HG02943 (cell line): Measurements from ENCODE around the gene TMPRSS6.

Experiments
- ATAC-seq: cut with Tn5 transposase; IDR thresholded peaks from one replicate; pipeline ENCODE4 v1.9.1; 2021; ENCODE audit warnings: mild to moderate bottlenecking, low read depth, moderate library complexity; ENCODE audit not compliant: unreplicated experiment

Gene TMPRSS6

GRCh38 chr22:37109242-37109917, at the start of gene TMPRSS6:
TMPRSS6 (minus strand) TSS chr22:37109713; CDS start chr22:37103417, 6,296 bp downstream.
- no peak for ATAC-seq

DNA sequence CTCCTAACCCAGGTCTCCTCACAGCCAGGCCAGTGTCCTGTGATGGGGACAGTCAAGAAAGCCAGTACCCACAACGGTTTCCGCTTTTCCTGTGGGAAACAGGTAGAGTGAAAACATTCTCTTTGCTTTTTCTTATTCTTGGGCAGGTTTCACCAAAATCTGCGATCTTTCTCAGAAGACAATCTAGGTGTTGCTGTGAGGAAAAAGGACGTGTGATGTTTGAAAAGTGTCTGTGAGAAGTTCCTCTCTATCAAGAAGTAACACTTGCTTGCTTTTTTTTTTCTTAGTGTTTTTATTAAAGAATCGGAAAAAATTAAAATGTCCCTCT, 49.4 kb upstream of the TMPRSS6 start:
- ATAC-seq = no peak

- no peak for ATAC-seq
Measured at GRCh38 chr22:37157516-37158285, 48.2 kb upstream of the TMPRSS6 start.

GRCh38 chr22:37156686-37157435, 47.3 kb upstream of the TMPRSS6 start:
- ATAC-seq = no peak

DNA sequence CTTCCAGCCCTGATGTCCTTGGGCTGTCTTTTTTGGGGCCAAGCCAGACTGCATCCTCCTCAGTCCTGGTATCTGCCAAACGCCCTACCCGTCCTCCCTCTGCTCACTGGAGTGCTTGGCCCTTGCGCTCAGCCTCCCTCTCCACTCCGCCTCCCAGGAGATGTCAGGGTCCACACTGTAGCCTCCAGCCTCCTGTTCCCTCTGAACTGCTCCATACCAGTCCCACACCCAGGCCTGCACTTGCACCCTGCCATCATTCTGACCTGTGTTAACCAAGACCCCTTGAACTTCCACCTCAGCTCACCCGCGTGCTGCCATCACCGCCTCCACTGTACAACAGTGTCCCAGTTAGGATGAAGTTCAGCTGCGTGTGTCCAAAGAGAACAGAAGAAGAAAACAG, 46.5 kb upstream of the TMPRSS6 start:
- no peak for ATAC-seq

- ATAC-seq = no peak
Measured at GRCh38 chr22:37154925-37155712, 45.6 kb upstream of the TMPRSS6 start.

DNA sequence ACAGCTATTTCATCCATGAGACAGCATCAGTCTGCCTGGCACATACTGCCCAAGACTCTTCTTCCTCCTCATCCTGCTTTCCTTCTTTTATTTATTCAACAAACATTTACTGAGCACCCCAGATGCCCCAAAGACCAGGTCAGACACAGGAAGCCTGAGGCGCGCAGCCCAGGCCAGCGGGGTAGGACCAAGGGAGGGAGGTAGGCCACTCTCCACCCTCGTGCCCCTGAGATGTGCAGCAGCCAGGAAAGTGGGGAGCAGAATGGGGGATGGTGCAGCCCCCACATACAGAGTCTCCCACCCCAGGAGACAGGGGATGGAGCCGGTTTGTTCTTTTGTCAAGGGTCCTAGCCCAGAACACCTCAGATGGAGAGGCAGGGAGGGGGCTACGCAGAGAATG, 44.4 kb upstream of the TMPRSS6 start:
- ATAC-seq = no peak

DNA sequence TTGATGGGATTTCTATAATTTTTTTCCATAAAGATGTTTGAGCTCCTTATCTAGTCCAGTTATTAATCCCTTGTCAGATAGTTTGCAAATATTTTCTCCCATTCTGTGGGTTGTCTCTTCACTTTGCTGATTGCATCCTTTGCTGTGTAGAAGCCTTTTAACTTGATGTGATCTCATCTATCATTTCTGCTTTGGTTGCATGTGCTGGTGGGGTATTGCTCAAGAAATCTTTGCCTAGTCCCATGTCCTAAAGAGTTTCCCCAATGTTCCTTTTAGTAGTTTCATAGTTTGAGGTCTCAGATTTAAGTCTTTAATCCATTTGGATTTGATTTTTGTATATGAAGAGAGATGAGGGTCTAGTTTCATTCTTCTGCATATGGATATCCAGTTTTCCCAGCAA, 41.9 kb upstream of the TMPRSS6 start:
- no peak for ATAC-seq

DNA sequence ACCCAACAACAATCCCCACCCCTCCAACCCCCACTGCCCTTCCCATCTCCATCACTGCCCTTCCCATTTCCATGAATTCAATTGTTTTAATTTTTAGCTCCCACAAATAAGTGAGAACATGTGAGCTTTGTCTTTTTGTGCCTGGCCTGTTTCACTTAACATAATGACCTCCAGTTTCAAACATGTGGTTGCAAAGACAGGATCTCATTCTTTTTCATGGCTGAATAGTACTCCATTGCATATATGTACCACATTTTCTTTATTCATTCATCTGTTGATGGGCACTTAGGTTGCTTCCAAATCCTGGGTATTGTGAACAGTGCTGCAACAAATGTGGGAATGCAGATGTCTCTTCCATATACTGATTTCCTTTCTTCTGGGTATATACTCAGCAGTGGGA, 41.2 kb upstream of the TMPRSS6 start:
- ATAC-seq = no peak

DNA sequence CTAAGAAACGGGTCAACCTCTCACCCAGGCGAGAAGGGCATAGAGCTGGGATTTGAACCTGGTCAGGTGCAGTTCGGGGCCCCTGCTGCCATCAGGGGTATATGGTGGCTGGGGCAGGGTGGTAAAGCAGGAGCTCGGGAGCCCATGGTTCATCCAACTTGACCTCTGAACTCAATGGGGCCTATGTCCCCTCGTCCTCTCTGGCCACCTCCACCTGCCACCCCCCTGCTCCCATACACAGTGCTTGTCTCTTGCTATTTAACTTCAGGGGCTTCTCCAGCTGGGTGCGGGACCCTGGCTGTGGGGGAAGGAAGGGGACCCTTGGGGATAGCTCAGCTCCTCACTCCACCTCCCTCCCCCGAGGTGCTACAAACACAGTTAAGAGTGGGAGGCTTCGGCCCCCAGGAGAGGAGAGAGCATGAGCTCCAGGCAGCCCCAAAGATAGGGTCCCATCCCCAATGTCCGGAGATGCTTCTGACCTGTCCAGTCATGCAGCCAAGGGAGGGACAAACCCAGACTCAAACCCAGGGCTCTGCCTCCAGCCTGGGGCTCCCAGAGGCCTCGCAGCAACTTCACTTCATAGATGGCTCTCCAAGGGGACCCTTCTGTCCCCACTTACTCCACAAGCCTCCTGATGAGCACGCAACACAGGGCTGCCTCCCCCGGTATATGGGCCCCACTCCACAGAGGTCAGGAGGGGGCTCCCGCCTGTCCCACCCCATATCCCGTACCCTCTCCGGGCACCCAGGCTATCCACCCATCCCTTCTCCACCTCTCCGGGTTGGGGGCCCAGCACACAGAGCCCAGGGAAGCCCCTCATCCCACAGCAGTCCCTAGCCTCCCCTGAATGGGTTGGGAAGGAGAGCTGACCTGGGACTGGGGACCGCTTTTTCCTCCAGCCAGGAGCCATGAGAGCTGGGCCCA, 39.5 kb upstream of the TMPRSS6 start:
- no peak for ATAC-seq

- ATAC-seq = no peak
Measured at GRCh38 chr22:37148031-37148651, 38.6 kb upstream of the TMPRSS6 start.

GRCh38 chr22:37147186-37147990, 37.9 kb upstream of the TMPRSS6 start:
- ATAC-seq = no peak

DNA sequence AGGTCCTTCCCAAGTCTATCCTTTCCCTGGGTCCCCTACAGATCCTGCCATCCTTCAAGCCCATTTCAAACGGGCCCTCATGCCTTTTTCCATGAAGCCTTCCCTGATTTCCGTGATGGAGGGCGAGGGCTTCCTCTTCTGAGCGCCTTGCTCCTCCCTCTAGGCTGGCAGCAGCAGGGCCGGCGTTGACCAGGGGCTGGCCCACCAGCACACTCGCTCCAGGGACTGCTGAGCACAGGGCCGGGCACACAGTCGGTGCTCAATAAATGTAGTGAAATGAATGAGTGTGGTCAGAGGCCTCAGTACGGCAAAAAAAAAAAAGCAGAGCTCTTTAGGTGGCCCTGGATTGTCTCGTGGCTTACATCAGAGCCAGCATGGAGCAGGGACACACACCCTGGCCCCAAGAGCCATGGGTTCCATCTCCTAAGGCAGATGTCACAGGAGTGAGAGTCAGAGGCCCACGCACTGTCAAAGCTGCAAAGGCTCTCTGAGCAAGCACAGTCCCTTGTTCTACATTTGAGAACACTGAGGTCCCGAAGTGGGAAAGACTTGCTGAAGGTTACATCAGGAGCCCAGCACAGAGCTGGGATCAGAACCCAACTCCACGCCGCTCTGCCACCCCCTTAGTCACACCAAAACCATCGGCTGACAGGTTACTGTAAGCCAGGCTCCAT, 37.1 kb upstream of the TMPRSS6 start:
- ATAC-seq = no peak

DNA sequence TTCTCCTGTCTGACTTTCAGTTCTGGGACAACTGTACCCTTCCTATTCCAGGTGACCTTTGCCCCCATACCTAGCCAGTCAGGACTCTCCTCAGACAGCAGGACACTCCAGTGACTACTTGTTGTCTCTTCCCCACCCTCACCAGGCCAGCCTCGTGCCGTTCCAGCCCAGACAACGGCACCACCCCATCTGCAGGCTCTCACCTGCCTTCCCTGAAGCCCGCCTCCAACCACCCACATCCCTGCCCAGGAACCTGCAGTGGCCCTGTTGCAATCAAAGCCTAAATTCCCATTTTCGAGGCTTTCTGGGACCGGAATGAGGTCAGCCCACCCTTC, 36.5 kb upstream of the TMPRSS6 start:
- ATAC-seq = no peak

GRCh38 chr22:37145180-37146050, 35.9 kb upstream of the TMPRSS6 start:
- no peak for ATAC-seq

DNA sequence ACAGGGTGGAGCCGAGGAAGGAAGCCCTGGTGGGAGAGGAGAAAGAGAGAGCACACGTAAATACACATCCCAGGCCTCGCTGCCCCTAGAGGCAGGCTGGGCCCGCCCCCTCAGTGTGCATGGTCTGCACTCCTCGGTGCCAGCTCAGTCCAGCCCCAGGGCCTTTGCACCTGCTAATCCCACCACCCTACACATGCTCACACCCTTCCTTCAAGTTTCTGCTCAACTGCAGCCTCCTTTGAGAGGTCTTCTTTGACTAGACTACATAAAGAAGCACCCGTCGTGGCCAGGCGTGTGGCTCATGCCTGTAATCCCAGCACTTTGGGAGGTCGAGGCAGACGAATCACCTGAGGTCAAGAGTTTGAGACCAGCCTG, 34.7 kb upstream of the TMPRSS6 start:
- ATAC-seq = no peak

DNA sequence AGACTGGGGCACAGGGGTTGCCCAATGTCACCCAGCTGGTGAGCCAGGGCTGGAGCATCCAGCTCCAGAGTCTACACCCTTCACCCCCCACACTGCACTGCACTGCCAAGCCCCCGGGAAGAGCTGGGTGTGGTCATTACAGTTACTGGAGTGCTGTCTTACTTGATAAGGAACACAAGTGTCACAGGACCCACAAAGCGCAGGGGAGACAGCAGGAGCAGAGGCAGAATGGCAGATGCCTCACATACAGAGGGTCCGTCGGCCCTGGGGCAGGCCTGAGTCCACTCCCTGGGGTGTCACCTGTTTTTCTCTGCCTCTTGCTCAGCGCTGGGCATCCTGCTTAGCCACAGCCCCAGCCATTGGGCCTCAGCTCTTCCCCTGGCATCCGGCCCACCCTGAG, 32.5 kb upstream of the TMPRSS6 start:
- ATAC-seq = no peak
